ENCODE results near the gene PSMA3. TPM values are rescaled to one million over a fixed set of nuclear protein-coding genes. Genes with fewer than 3 reads are reported as not detected.

PSMA3 gene
- 129 and 132 TPM in 2 replicates for total RNA-seq (2013; cell fraction: nucleolus; rRNA removed)
- 148 and 181 TPM in 2 replicates for total RNA-seq (2014; rRNA removed)
- 142 and 144 TPM in 2 replicates for total RNA-seq (2014; rRNA removed; fragmentation: Illumina TruSeq; extraction: Trizol)
- total RNA-seq (2021): 288 and 312 TPM in 2 replicates
- polyA plus RNA-seq (2011; ENCODE audit: low read depth): 218 TPM
- 425 and 442 TPM in 2 replicates for polyA plus RNA-seq (2011; rRNA removed)
- 307 and 377 TPM in 2 replicates for polyA plus RNA-seq (2011; cell fraction: cytosol; rRNA removed)
- polyA plus RNA-seq (2011; cell fraction: nucleus; rRNA removed): 151 and 184 TPM in 2 replicates
- 156 and 217 TPM in 2 replicates for polyA plus RNA-seq (2012)
- 358 and 442 TPM in 2 replicates for polyA plus RNA-seq (2014; fragmentation: Illumina TruSeq; extraction: Trizol)
- 100 to 1,000 TPM; 813 to 936 TPM for polyA plus RNA-seq (2014; fragmentation: Nextera tagmentation; extraction: Ambion mirVana)
- 290 and 346 TPM in 2 replicates for polyA plus RNA-seq (2014; rRNA removed)
- 100 to 1,000 TPM; 540 to 578 TPM for polyA plus RNA-seq (2016; fragmentation: Nextera tagmentation; extraction: Ambion mirVana)
- polyA minus RNA-seq (2011; rRNA and poly(A)+ RNA removed): 195 and 312 TPM in 2 replicates
- 37.7 and 56.5 TPM in 2 replicates for polyA minus RNA-seq (2011; cell fraction: cytosol; rRNA and poly(A)+ RNA removed)
- polyA minus RNA-seq (2011; cell fraction: nucleus; rRNA and poly(A)+ RNA removed): 42.2 and 49.9 TPM in 2 replicates
- Bru-seq, nascent RNA: percentile 94 among the genes with signal in this experiment
- BruChase-seq, experiment 1, labeled RNA remaining after a 6-hour chase: percentile 90 among the genes with signal in this experiment
- percentile 89 among the genes with signal in this experiment for BruChase-seq, experiment 2, labeled RNA remaining after a 2-hour chase
- long read RNA-seq, experiment 1, transcript PSMA3-201 (11 exons, 970 nt): major isoform, 232 of 252 reads
- long read RNA-seq, experiment 1, partial matches to known transcripts: 3 of 252 reads
- long read RNA-seq, experiment 1, other reads (novel, unspliced or antisense): 17 of 252 reads
- long read RNA-seq, experiment 2, transcript PSMA3-208 (8 exons, 640 nt): minor isoform, 7 of 1,512 reads
- long read RNA-seq, experiment 2, transcript PSMA3-201 (11 exons, 970 nt): major isoform, 1,390 of 1,512 reads
- long read RNA-seq, experiment 2, partial matches to known transcripts: 27 of 1,512 reads
- long read RNA-seq, experiment 2, other reads (novel, unspliced or antisense): 80 of 1,512 reads

- 1% methylated on average over 50 of the region's 50 CpGs for WGBS (ENCODE audit: insufficient coverage, insufficient replicate concordance, low lambda C conversion rate, missing lambda C conversion rate)
- peak; percentile 62 for TF ChIP-seq RFX5 (IDR thresholded peaks at IDR 0.05; ENCODE audit: low read depth, low read length)
- TF ChIP-seq BHLHE40 (IDR thresholded peaks at IDR 0.05; ENCODE audit: borderline replicate concordance in 1 of 2, low read depth in 2 of 2, low read length in 1 of 2): 0 out of 4 replicates have a peak, but pooled peaks have one; percentile 22 to 37
- TF ChIP-seq PML (IDR thresholded peaks at IDR 0.05; ENCODE audit: low read length): peak; percentile 96
- TF ChIP-seq SREBF2 (IDR thresholded peaks at IDR 0.05; ENCODE audit: low read length): 0 out of 2 replicates have a peak, but pooled peaks have one; percentile 31
- TF ChIP-seq WRNIP1 (IDR thresholded peaks at IDR 0.05; ENCODE audit: borderline replicate concordance, low read depth, low read length): no peak; the same call in 1 of the 2 replicates
- TF ChIP-seq RELA (IDR thresholded peaks at IDR 0.05; ENCODE audit: borderline replicate concordance, partially characterized antibody): peak; percentile 74
- peak; percentile 86 for TF ChIP-seq TAF1 (IDR thresholded peaks at IDR 0.05; ENCODE audit: borderline replicate concordance, low read depth, low read length)
- TF ChIP-seq MEF2B (IDR thresholded peaks at IDR 0.05; ENCODE audit: partially characterized antibody, poor library complexity, severe bottlenecking): peak; percentile 10
- TF ChIP-seq NKRF (conservative IDR thresholded peaks at IDR 0.05): peak; percentile 84
- TF ChIP-seq SP1 (IDR thresholded peaks at IDR 0.05; ENCODE audit: low read depth, low read length): peak; percentile 87
- TF ChIP-seq, protein P1, sequence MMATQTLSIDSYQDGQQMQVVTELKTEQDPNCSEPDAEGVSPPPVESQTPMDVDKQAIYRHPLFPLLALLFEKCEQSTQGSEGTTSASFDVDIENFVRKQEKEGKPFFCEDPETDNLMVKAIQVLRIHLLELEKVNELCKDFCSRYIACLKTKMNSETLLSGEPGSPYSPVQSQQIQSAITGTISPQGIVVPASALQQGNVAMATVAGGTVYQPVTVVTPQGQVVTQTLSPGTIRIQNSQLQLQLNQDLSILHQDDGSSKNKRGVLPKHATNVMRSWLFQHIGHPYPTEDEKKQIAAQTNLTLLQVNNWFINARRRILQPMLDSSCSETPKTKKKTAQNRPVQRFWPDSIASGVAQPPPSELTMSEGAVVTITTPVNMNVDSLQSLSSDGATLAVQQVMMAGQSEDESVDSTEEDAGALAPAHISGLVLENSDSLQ (IDR thresholded peaks at IDR 0.05): peak; percentile 9; the same call in 1 of the 2 replicates
- TF ChIP-seq PAX8 (IDR thresholded peaks at IDR 0.05): peak; percentile 69; the same call in 1 of the 2 replicates
- TF ChIP-seq RB1 (IDR thresholded peaks at IDR 0.05; ENCODE audit: borderline replicate concordance): peak; percentile 58; the same call in 1 of the 2 replicates
- no peak for TF ChIP-seq MYC (IDR thresholded peaks at IDR 0.05; ENCODE audit: insufficient read depth, insufficient read length, insufficient replicate concordance, low read length, severe bottlenecking)
Measured at GRCh38 chr14:58244556-58245387, at the start of gene PSMA3. PSMA3 (plus strand) TSS chr14:58244843; CDS start chr14:58244921, 78 bp downstream.

More at GRCh38 chr14:58244556-58245387, at the start of gene PSMA3:
- Histone ChIP-seq H3K79me2 (ENCODE audit: control insufficient read depth, insufficient read depth, low read length) (peaks cover 49% of the 10 kb centered on the region), H3K9me3 (replicated peaks; ENCODE audit: control insufficient read depth, insufficient read depth, low read length) (no peaks in the 10 kb centered on the region), H3K9ac (ENCODE audit: control insufficient read depth, insufficient read depth, low read length) (peak within 1 kb of the TSS; percentile 100), H4K20me1 (ENCODE audit: control insufficient read depth, insufficient read depth) (no peaks in the 10 kb centered on the region), H3K27ac (ENCODE audit: control insufficient read depth, insufficient read depth) (peak within 1 kb of the TSS; percentile 99), H3K4me2 (ENCODE audit: control insufficient read depth, insufficient read depth) (peak within 1 kb of the TSS; percentile 86), H3K36me3 (ENCODE audit: control insufficient read depth in 2 of 2, insufficient read depth in 2 of 2, low read length in 1 of 2) (no peaks in the 10 kb centered on the region; a peak in 1 of 4 replicates), H3K27me3 (replicated peaks in 1 of 2; ENCODE audit: control insufficient read depth in 2 of 2, insufficient read depth in 2 of 2, low read length in 1 of 2) (no peaks in the 10 kb centered on the region), H2AFZ (ENCODE audit: control insufficient read depth, low read depth, low read length) (peak within 1 kb of the TSS; percentile 83), H3K4me1 (ENCODE audit: control insufficient read depth, insufficient read depth, low read length) (no peaks in the 10 kb centered on the region; the same call in 1 of the 2 replicates), H3K4me3 (peak within 1 kb of the TSS; percentile 94)
- in situ Hi-C loops (cut with MboI): no loop called here
- CTCF ChIA-PET: interaction anchor here (0.6 to 0.9 kb wide), 3 partner anchors 9 to 755 kb away, joined by 3 read pairs; no protein-coding TSS in a partner anchor
- SMC1A ChIA-PET (ENCODE audit: uncharacterized antibody, unreplicated experiment): interaction anchor here (0.6 to 4.8 kb wide), 5 partner anchors 8 to 268 kb away, joined by 3 to 35 read pairs (median 4); partner anchors contain the start of gene ARID4A
- RAD21 ChIA-PET (ENCODE audit: unreplicated experiment): interaction anchor here (0.9 to 2.7 kb wide), 3 partner anchors 53 to 1240 kb away, joined by 3 to 17 read pairs (median 4); partner anchors contain the start of genes ARID4A, JKAMP and L3HYPDH
- ATAC-seq (peak; percentile 93), FAIRE-seq (peak; percentile 57), DNase-seq (ENCODE audit: low read depth, low spot score) (peak; percentile 88)
- POLR2A ChIA-PET: interaction anchor here (0.6 to 3.5 kb wide), 6 partner anchors 18 to 698 kb away, joined by 3 to 20 read pairs (median 3); partner anchors contain the start of gene ARID4A
- intact Hi-C loops (cut with micrococcal nuclease; ENCODE audit: unreplicated experiment): loop anchor here (2.0 kb wide), 1 partner anchor 54 kb away; the partner anchor contains the start of gene ARID4A
- BruUV-seq (replicated peaks): TSS peak; percentile 84
